ENCODE results near the gene UBXN2A.

UBXN2A gene

GRCh38 chr2:24024018-24024417 is 83.8 kb downstream of the UBXN2A start:
- Histone ChIP-seq H3K27ac (ENCODE audit: extremely low read depth, low read depth, low read length) (no peak overlapping the region), H3K9me3 (ENCODE audit: control insufficient read depth, insufficient read depth, low read depth, low read length) (no peaks in the 10 kb centered on the region), H3K4me1 (ENCODE audit: control insufficient read depth, insufficient read depth, low read length) (no peaks in the 10 kb centered on the region), H3K36me3 (ENCODE audit: control insufficient read depth in 2 of 2, insufficient read depth in 1 of 2, low read length in 2 of 2) (peaks cover 0 to 36% of the 10 kb centered on the region in 2 experiments; a peak in 2 of 3 replicates), H3K4me3 (ENCODE audit: low read depth, low read length) (no peak overlapping the region)
- ChIA-PET POLR2A (no interaction called here), CTCF (interaction anchor here (0.6 kb wide), 1 partner anchor 99 kb away, joined by 3 read pairs; no protein-coding TSS in a partner anchor)
- TF ChIP-seq ZNF544 (tag by site-specific recombination; IDR thresholded peaks at IDR 0.05) (no peak), GLI4 (tag by site-specific recombination; IDR thresholded peaks at IDR 0.05) (no peak), ZBTB8A (tag by site-specific recombination; IDR thresholded peaks at IDR 0.05) (0 out of 2 replicates have a peak, but pooled peaks have one; percentile 25), GLIS1 (tag by site-specific recombination; IDR thresholded peaks at IDR 0.05) (peak; percentile 25; the same call in 1 of the 2 replicates), ZFHX2 (tag by site-specific recombination; conservative IDR thresholded peaks at IDR 0.05) (peak; percentile 41; the same call in 1 of the 2 replicates), ZIC2 (tag by site-specific recombination; IDR thresholded peaks at IDR 0.05) (peak; percentile 83)
- TF ChIP-seq, protein P1, sequence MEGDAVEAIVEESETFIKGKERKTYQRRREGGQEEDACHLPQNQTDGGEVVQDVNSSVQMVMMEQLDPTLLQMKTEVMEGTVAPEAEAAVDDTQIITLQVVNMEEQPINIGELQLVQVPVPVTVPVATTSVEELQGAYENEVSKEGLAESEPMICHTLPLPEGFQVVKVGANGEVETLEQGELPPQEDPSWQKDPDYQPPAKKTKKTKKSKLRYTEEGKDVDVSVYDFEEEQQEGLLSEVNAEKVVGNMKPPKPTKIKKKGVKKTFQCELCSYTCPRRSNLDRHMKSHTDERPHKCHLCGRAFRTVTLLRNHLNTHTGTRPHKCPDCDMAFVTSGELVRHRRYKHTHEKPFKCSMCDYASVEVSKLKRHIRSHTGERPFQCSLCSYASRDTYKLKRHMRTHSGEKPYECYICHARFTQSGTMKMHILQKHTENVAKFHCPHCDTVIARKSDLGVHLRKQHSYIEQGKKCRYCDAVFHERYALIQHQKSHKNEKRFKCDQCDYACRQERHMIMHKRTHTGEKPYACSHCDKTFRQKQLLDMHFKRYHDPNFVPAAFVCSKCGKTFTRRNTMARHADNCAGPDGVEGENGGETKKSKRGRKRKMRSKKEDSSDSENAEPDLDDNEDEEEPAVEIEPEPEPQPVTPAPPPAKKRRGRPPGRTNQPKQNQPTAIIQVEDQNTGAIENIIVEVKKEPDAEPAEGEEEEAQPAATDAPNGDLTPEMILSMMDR (tag by site-specific recombination; IDR thresholded peaks at IDR 0.05), result peak; percentile 75

- Histone ChIP-seq H3K36me3 (ENCODE audit: control insufficient read depth in 2 of 2, insufficient read depth in 1 of 2, low read length in 2 of 2) (peaks cover 7 to 47% of the 10 kb centered on the region in 2 experiments), H3K27ac (ENCODE audit: extremely low read depth, low read depth, low read length) (no peak overlapping the region), H3K4me1 (ENCODE audit: control insufficient read depth, insufficient read depth, low read length) (no peaks in the 10 kb centered on the region), H3K9me3 (ENCODE audit: control insufficient read depth, insufficient read depth, low read depth, low read length) (no peaks in the 10 kb centered on the region), H3K4me3 (ENCODE audit: low read depth, low read length) (no peak overlapping the region)
- TF ChIP-seq ZNF311 (tag by site-specific recombination; IDR thresholded peaks at IDR 0.05; ENCODE audit: borderline replicate concordance), result no peak
- no peak for TF ChIP-seq PRDM1 (tag by site-specific recombination; IDR thresholded peaks at IDR 0.05)
- ChIA-PET CTCF (interaction anchor here (1.8 kb wide), 1 partner anchor 17 kb away, joined by 6 read pairs; no protein-coding TSS in a partner anchor), POLR2A (interaction anchor here (0.6 kb wide), 1 partner anchor 87 kb away, joined by 4 read pairs; no protein-coding TSS in a partner anchor)
These were observed 84.9 kb downstream of the UBXN2A start for GRCh38 chr2:24024996-24025663.

DNA sequence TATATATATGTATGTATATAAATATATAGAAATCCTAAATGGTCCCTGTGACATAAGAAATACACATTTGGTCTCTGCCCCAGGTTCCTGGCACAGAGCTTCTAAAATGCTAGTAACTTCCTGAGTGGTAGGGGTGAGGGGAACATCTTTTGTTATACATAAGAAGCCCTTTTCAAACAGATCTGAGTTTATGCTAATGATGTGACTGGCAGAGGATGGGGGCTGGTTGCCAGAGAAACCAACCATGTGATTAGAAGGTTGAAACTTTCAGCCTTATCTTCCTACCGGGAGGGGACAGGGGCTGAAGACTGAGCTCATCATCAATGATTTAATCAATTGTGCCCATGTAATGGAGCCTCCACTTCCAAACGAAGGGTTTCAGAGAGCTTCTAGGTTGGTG is 86.0 kb downstream of the UBXN2A start:
- CTCF ChIA-PET, result interaction anchor here (1.8 kb wide), 1 partner anchor 16 kb away, joined by 6 read pairs; no protein-coding TSS in a partner anchor

GRCh38 chr2:24038786-24039499 is 98.7 kb downstream of the UBXN2A start:
- Histone ChIP-seq H3K36me3 (ENCODE audit: control insufficient read depth in 2 of 2, insufficient read depth in 1 of 2, low read length in 2 of 2) (peaks cover 20 to 35% of the 10 kb centered on the region in 2 experiments), H3K27ac (ENCODE audit: extremely low read depth, low read depth, low read length) (no peak overlapping the region), H3K4me3 (ENCODE audit: low read depth, low read length) (no peak overlapping the region), H3K9me3 (ENCODE audit: control insufficient read depth, insufficient read depth, low read depth, low read length) (no peaks in the 10 kb centered on the region), H3K4me1 (ENCODE audit: control insufficient read depth, insufficient read depth, low read length) (no peaks in the 10 kb centered on the region)
- peak; percentile 93 for TF ChIP-seq SCRT2 (tag by site-specific recombination; IDR thresholded peaks at IDR 0.05)
- no peak for TF ChIP-seq MZF1 (tag by site-specific recombination; IDR thresholded peaks at IDR 0.05; ENCODE audit: borderline replicate concordance)
- TF ChIP-seq SCRT1 (tag by site-specific recombination; IDR thresholded peaks at IDR 0.05; ENCODE audit: borderline replicate concordance), result peak; percentile 74
- CTCF ChIA-PET, result no interaction called here
- POLR2A ChIA-PET, result interaction anchor here (0.6 to 1.6 kb wide), 3 partner anchors 8 to 112 kb away, joined by 3 to 5 read pairs (median 4); partner anchors contain the start of genes ATAD2B, FKBP1B and WDCP

More for the DNA sequence above, 86.0 kb downstream of the UBXN2A start:
- Histone ChIP-seq H3K4me3 (ENCODE audit: low read depth, low read length) (no peak overlapping the region), H3K4me1 (ENCODE audit: control insufficient read depth, insufficient read depth, low read length) (no peaks in the 10 kb centered on the region), H3K9me3 (ENCODE audit: control insufficient read depth, insufficient read depth, low read depth, low read length) (no peaks in the 10 kb centered on the region), H3K27ac (ENCODE audit: extremely low read depth, low read depth, low read length) (no peak overlapping the region), H3K36me3 (ENCODE audit: control insufficient read depth in 2 of 2, insufficient read depth in 1 of 2, low read length in 2 of 2) (peaks cover 7 to 58% of the 10 kb centered on the region in 2 experiments)
- POLR2A ChIA-PET, result interaction anchor here (0.5 kb wide), 1 partner anchor 313 kb away, joined by 3 read pairs; no protein-coding TSS in a partner anchor
- no peak for TF ChIP-seq ZBTB20 (tag by site-specific recombination; IDR thresholded peaks at IDR 0.05)

Data from HEK293 (cell line).